Endothelial cell (in vitro differentiated cells): ENCODE data around the gene HSPA1L. TPM values are rescaled to one million over a fixed set of nuclear protein-coding genes. Genes with fewer than 3 reads are reported as not detected.
A peak's percentile ranks its signal among the peaks of the same experiment; 100 is the strongest.
"Not testable (repeated sequence)": the region's sequence is repeated elsewhere in the genome, so short reads cannot be mapped to it uniquely, and the experiment has no call there.

Experiments
- DNase-seq: peaks from one replicate; pipeline ENCODE4 v3.0.0; 2021; ENCODE audit warnings: low spot score
- H3K27ac Mint-ChIP-seq: one replicate; pipeline ENCODE4 v1.8.0; 2021; ENCODE audit warnings: mixed read lengths, inconsistent platforms; ENCODE audit not compliant: unreplicated experiment
- H3K27me3 Mint-ChIP-seq: one replicate; pipeline ENCODE4 v1.8.0; 2021; ENCODE audit warnings: mild to moderate bottlenecking, moderate library complexity, mixed read lengths, inconsistent platforms; ENCODE audit not compliant: unreplicated experiment
- H3K36me3 Mint-ChIP-seq: one replicate; pipeline ENCODE4 v1.8.0; 2021; ENCODE audit warnings: mild to moderate bottlenecking, low read depth, mixed read lengths, inconsistent platforms; ENCODE audit not compliant: unreplicated experiment
- H3K4me1 Mint-ChIP-seq: one replicate; pipeline ENCODE4 v1.8.0; 2021; ENCODE audit warnings: mild to moderate bottlenecking, mixed read lengths, inconsistent platforms; ENCODE audit not compliant: unreplicated experiment
- H3K4me3 Mint-ChIP-seq: one replicate; pipeline ENCODE4 v1.8.0; 2021; ENCODE audit warnings: mild to moderate bottlenecking, mixed read lengths, inconsistent platforms; ENCODE audit not compliant: unreplicated experiment
- H3K9me3 Mint-ChIP-seq: one replicate; pipeline ENCODE4 v1.8.0; 2021; ENCODE audit warnings: mixed read lengths, inconsistent platforms; ENCODE audit not compliant: unreplicated experiment
- total RNA-seq: library from RNA; stranded (reverse); fragmentation: NEBNext Ultra II Directional; extraction: Animal tissue kit (Norgen Biotek cat#: 25700); gene quantifications from one replicate; pipeline ENCODE4 v1.2.1, GENCODE V29; 2021; ENCODE audit not compliant: unreplicated experiment
- TF ChIP-seq, protein P1 (sequence below): fragments of 200-600 bp; sonication (generic); IDR thresholded peaks from one replicate; pipeline ENCODE4 v1.5.0; 2021; ENCODE audit warnings: antibody characterized with exemption; ENCODE audit not compliant: unreplicated experiment

HSPA1L gene
- total RNA-seq, 1 donor from 2014 or later: 0.82 TPM

DNA sequence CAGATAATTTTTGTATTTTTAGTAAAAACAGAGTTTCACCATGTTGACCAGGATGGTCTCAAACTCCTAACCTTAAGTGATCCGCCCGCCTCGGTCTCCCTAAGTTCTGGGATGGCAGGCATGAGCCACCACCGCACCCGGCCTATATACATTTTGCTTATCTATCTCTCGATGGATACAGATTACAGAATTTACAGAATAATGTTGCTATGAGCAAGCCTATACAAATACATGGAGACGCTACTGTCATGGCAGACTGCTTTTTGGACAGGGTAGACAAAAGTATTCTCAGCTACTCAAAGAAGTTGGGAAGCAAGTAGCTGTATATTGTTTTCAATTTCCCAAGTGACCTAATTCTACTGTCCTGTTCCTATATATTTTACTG is 1.6 kb downstream of the HSPA1L start:
- TF ChIP-seq, protein P1, sequence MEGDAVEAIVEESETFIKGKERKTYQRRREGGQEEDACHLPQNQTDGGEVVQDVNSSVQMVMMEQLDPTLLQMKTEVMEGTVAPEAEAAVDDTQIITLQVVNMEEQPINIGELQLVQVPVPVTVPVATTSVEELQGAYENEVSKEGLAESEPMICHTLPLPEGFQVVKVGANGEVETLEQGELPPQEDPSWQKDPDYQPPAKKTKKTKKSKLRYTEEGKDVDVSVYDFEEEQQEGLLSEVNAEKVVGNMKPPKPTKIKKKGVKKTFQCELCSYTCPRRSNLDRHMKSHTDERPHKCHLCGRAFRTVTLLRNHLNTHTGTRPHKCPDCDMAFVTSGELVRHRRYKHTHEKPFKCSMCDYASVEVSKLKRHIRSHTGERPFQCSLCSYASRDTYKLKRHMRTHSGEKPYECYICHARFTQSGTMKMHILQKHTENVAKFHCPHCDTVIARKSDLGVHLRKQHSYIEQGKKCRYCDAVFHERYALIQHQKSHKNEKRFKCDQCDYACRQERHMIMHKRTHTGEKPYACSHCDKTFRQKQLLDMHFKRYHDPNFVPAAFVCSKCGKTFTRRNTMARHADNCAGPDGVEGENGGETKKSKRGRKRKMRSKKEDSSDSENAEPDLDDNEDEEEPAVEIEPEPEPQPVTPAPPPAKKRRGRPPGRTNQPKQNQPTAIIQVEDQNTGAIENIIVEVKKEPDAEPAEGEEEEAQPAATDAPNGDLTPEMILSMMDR: no peak
- Mint-ChIP-seq H3K4me3 (no peak overlapping the region), H3K4me1 (peaks cover 18% of the 10 kb centered on the region), H3K9me3 (no peaks in the 10 kb centered on the region), H3K36me3 (no peaks in the 10 kb centered on the region), H3K27me3 (peaks cover 11% of the 10 kb centered on the region), H3K27ac (no peak overlapping the region)
- DNase-seq: no peak

DNA sequence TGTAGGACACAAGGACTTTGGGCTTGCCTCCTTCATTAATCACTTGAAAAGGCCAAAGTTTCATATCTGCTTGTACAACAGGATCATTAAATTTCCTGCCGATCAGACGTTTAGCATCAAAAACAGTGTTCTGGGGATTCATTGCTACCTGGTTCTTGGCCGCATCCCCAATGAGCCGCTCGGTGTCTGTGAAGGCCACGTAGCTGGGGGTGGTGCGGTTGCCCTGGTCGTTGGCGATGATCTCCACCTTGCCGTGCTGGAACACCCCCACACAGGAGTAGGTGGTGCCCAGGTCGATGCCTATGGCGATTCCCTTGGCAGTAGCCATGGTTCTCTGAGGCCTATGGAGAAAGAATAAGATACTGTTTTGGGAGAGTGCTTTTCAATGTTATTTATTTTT is 3.4 kb downstream of the HSPA1L start:
- H3K9me3 Mint-ChIP-seq: no peaks in the 10 kb centered on the region
- TF ChIP-seq, protein P1: no peak
- H3K36me3 Mint-ChIP-seq: no peaks in the 10 kb centered on the region
- H3K4me1 Mint-ChIP-seq: peaks cover 8% of the 10 kb centered on the region
- peaks cover 11% of the 10 kb centered on the region for H3K27me3 Mint-ChIP-seq
- DNase-seq: no peak
- no peak overlapping the region for H3K27ac Mint-ChIP-seq
- H3K4me3 Mint-ChIP-seq: no peak overlapping the region

DNA sequence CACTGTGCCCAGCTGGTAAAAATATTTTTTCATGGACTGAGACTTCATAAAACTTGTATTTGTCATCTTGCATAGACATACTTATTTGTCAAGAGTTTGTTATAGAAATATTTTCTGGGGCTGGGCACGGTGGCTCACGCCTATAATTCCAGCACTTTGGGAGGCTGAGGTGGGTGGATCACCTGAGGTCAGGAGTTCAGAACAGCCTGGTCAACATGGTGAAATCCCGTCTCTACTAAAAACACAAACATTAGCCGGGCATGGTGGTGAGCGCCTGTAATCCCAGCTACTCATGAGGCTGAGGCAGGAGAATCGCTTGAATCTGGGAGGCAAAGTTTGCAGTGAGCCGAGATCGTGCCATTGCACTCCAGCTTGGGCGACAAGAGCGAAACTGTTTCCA is 6.5 kb downstream of the HSPA1L start:
- not testable (repeated sequence) for H3K4me3 Mint-ChIP-seq, H3K27ac Mint-ChIP-seq, H3K36me3 Mint-ChIP-seq, H3K9me3 Mint-ChIP-seq, H3K27me3 Mint-ChIP-seq, DNase-seq
- peaks cover 15% of the 10 kb centered on the region for H3K4me1 Mint-ChIP-seq

DNA sequence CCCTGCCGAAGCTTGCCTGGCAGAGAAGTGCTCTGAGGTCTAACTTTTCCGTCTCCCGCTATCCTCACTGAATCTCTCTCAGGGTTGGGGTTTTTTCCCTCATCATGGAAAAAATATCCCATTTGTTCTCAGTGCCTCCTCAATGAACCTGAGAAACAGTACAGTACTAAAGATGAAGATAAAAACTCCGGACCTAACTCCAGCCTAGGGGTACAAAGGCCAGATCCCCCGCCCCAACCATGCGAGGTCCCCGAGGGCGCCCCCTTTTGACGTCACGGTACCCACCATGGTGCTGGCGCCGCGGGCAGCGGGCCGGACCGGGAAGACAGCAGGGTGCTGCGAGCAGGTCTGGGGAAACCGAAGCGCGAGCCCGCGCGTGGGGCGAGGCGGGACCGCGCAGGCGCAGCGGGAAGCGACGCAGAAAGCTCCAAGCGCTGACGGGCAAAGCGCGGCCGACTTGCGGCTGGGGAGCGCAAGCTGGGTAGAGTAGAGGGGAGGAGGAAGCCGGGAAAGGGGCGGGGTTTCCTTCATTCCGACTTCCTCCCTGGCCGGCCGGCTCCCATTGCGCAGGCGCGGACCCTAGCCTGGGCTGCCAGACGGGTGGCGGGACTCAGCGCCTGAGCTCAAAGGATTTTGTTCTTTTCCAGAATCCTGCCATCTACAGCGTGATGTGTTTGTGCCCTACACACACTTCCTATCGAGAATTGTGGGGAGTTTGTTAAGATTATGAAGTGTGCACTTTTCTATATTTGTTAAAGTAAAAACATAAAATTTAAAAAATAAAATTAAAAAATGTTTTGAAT is 8.4 kb downstream of the HSPA1L start, which contains the start of gene LSM2:
Gene LSM2, minus strand, starts transcription at position 497 of the 803 bp plus-strand sequence. Its CDS starts 209 bp downstream, at position 288.
- TF ChIP-seq, protein P1: peak; percentile 28
- H3K36me3 Mint-ChIP-seq: no peaks in the 10 kb centered on the region
- peaks cover 6% of the 10 kb centered on the region for H3K27me3 Mint-ChIP-seq
- no peaks in the 10 kb centered on the region for H3K9me3 Mint-ChIP-seq
- H3K27ac Mint-ChIP-seq: peak within 1 kb of the TSS; percentile 80
- peaks cover 15% of the 10 kb centered on the region for H3K4me1 Mint-ChIP-seq
- peak; percentile 96 for DNase-seq
- H3K4me3 Mint-ChIP-seq: peak within 1 kb of the TSS; percentile 95

DNA sequence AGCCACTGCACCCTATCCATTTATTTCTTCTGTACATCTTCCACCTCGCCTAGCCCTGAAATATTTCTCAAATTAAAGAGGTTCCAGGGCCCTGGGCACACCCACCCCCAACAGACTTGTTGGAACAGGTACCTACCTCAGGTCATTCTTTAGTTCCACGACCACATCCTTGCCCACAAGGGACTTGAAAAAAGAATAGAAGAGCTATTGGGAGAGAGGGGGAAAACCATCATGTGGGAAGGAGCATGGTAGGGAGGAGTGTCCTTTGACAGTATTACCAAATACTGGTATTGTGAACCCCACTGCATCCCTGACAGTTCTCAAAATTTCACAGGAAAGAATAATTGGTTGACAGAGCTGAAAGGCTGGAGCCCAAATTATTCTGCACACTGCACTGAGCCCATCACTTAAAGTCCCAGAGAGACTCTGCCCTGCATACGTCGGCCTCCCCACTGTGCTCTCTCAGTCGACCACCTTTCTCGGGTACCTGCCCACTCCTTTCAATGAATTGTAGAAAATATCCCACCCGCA is 9.1 kb downstream of the HSPA1L start:
- H3K36me3 Mint-ChIP-seq: no peaks in the 10 kb centered on the region
- H3K4me1 Mint-ChIP-seq: peaks cover 15% of the 10 kb centered on the region
- TF ChIP-seq, protein P1: no peak
- peak overlapping the region; percentile 80 for H3K27ac Mint-ChIP-seq
- H3K9me3 Mint-ChIP-seq: no peaks in the 10 kb centered on the region
- H3K27me3 Mint-ChIP-seq: peaks cover 4% of the 10 kb centered on the region
- no peak for DNase-seq
- H3K4me3 Mint-ChIP-seq: peak overlapping the region; percentile 95

DNA sequence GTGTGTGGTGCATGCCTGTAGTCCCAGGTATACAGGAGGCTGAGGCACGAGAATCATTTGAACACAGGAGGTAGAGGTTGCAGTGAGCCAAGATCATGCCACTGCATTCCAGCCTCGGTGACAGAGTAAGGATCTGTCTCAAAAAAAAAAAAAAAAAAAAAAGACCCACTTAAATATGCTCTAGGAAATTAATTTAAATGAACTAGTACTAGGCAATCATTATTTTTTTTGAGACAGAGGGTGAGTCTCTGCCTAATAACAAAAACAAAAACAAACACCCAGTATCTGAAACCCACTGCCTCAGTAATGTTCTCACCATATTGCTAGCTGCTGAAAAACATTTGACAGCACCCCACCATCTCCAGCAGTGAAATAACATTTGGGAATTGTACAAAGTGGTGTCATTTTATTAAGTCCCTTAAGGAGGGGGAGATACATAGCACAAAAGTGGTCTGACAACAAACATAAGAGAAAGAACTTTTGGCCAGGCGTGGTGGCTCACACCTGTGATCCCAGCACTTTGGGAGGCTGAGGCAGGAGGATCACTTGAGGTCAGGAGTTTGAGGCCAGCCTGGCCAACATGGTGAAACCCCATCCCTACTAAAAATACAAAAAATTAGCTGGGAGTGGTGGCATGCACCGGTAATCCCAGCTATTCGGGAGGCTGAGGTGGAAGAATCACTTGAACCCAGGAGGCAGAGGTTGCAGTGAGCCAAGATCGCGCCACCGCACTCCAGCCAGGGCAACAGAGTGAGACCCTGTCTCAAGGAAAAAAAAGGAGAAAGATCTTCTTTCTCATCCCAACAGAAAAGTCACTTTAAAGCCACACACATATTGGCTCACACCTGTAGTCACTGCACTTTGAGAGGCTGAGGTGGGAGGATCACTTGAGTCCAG is 13.8 kb downstream of the HSPA1L start:
- H3K4me1 Mint-ChIP-seq, H3K36me3 Mint-ChIP-seq, H3K27ac Mint-ChIP-seq, H3K27me3 Mint-ChIP-seq, H3K9me3 Mint-ChIP-seq, H3K4me3 Mint-ChIP-seq, DNase-seq: not testable (repeated sequence)
